Measurements from ENCODE around the gene MICAL1.

DNA sequence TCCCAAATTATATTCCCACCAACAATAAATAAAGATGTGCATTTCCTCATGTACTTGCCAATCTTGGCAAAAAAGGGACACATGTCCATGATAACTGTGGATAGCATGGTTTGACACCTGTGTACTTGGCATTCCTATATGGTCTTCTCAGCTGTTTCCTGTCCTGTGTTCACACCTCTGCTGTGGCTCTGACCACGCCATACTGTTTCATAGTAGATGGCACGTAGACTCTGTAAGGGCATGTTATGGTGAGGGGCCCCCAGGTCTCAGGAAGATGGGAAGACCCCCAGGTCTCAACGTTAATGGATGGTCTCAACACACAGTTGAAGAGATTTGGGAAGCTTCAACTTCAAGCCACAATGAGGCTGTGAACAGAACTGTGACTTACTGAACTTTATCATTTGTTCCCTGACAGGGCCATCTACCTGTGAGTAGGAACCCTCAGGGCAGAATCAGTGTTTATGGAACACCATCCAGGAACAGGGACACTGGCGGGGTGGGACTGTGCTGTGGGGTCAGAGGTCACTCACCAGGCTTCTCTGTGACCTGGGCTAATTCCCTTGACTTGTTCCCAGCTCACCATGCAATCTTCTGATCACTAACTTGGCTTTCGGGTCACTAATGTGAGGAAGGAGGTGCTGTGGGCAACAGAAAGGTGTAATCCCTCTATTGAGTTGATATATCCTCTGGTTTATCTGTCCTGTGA is 15.7 kb upstream of the MICAL1 start:
- TF ChIP-seq CTCF (IDR thresholded peaks at IDR 0.05) = no peak
- TF ChIP-seq POLR2A (IDR thresholded peaks at IDR 0.05) = no peak
- no peak for TF ChIP-seq POLR2AphosphoS5 (IDR thresholded peaks at IDR 0.05)

Data from breast epithelium (tissue), 3 donors.